CD4-positive, alpha-beta T cell treated with Interleukin-17A for 4 hours (primary cell): Measurements from ENCODE around the gene NKX1-1.

Experiments
- DNase-seq: peaks from one replicate; pipeline ENCODE4 v3.0.0-alpha.2; 2020; ENCODE audit warnings: mixed read lengths

The NKX1-1 gene

DNA sequence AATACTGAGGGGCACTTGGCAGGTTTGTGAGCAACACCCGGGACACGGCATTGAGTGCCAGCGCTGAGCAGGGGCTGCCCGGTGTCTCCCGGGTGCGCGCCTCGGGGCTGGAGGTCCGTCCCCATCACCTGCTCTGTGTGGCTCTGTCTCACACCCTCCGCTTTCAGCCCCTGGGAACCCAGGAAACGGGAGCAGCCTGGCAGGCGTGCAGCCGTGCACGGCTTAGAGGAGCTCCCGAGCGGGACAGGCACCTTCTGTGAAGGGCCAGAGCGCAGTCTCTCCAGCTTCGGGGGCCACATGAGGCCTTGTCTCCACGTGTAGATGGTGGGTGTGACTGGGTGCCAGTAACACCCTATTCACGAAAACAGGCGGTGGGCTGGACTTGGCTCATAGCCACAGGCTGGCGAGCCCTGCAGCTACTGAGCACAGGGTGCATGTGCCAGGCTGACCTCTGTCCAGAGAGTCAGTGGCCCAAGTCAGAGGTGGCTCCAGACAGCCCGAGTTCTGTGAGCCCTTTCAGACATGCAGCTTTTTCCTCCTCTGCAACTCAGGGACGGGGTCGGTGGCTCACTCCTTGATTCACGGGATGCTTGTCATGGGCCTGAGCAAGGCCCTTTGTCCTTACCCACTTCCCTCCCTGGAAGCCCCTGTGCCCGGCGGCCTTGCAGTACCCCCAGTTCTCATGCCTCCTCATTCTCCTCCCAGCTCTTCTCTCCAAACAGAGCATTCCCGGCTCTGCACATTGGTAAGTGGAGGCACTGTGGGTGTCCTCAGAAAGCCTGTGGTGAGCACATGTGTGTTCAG is 35.7 kb downstream of the NKX1-1 start:
- DNase-seq = no peak

GRCh38 chr4:1369479-1370079 is 36.7 kb downstream of the NKX1-1 start:
- DNase-seq = no peak

GRCh38 chr4:1369091-1369450 is 37.2 kb downstream of the NKX1-1 start:
- no peak for DNase-seq

GRCh38 chr4:1368421-1369090 is 37.7 kb downstream of the NKX1-1 start:
- no peak for DNase-seq

GRCh38 chr4:1367936-1368289 is 38.3 kb downstream of the NKX1-1 start:
- DNase-seq = no peak

DNA sequence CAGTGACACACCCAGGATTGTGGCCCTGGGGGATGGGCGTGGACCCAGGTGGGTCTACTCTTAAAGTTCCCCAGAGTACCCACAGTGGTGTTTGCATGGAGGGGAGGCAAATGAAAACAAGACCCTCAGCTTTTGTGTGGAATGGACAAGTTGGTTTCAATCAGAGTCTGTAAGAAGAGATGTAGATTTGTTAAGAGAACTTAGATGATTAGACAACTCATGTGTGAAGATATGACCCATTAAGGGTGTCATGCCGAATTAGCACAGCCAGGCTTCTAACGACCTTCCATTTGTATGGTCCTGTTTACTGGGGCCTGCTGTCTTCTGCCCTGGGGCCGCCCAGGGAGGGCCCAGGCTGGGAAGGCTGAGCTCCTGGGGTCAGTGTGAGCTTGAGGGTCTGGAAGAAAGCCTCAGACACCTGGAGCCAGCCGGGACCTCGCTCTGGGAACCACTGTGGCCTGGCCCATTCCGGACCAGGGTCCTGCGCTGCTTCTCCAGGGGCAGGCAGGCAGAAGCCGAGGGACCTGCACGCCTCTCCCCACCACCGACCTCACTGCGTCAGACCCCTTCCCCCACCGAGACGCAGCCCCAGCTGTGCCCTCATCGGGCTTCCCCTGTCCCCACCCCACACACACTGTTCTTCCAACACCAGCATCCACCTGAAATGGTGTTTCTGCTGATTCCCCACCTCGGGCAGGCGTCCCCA is 38.9 kb downstream of the NKX1-1 start:
- no peak for DNase-seq

- DNase-seq = no peak
Observed at GRCh38 chr4:1366371-1367229, 39.6 kb downstream of the NKX1-1 start.

GRCh38 chr4:1365271-1366178 is 40.7 kb downstream of the NKX1-1 start:
- DNase-seq = no peak

DNA sequence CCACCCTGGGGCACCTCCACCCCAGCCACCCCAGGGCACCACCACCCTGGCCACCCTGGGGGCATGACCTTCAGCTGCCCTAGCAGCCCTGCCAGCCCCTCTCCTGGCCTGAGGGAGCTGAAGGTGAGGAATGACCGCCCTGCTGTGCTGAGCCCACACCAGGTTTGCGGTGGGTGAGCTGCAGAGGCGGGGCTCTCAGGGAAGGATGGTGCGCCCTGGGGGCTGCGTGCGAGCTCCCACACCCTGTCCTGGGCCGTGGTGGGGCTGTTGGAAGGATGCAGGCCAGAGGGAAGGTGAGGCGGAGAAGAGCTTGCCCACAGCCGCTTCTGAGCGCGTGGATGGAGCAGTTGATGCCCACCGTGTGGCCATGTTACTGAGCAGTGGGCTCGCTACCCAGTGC is 41.5 kb downstream of the NKX1-1 start:
- DNase-seq = no peak

GRCh38 chr4:1364217-1364616 is 42.0 kb downstream of the NKX1-1 start:
- DNase-seq = no peak

- DNase-seq = no peak
Observed at GRCh38 chr4:1363513-1363912, 42.7 kb downstream of the NKX1-1 start.

DNA sequence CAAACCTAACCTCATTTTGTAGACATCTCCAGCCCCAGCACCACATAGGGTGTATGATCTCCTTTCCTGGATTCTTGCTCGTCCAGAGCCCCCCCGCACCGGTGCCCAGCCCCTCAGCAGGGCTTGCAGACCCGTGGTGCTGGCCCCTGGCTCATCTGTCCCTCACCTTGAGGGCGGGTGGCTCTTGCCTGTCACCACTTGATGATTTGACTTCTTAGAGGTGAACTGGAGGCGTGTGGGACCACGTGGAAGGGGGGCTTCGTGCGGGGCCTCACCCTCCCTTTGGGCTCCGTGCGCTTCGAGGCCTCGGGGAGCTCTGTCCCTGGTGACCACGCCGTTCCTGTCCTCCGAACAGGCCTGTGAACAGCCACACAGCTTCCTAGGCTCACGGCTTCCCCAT is 43.7 kb downstream of the NKX1-1 start:
- no peak for DNase-seq

- no peak for DNase-seq
Observed at GRCh38 chr4:1362046-1362445, 44.2 kb downstream of the NKX1-1 start.

DNA sequence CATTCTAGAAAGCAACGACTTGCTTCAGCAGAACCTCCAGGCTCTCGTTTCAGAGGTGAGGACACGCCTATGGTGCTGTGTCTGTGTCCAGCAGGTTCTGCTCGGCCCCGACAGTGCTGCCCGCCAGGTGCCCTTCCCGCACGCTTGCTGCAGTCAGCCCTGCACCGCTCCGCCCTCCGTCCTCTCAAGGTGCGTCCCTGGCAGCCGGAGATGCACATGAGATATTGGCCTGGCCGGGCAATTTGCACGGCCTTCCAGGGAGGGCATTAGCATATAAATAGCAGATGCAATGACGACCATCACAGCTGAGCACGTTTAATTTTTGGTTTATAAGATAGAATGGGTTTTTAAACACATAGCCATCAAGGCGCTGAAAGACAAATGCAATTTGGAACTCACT is 44.8 kb downstream of the NKX1-1 start:
- DNase-seq = no peak

- DNase-seq = no peak
Observed at GRCh38 chr4:1360423-1361283, 45.6 kb downstream of the NKX1-1 start.

- DNase-seq = no peak
Observed at GRCh38 chr4:1359976-1360375, 46.3 kb downstream of the NKX1-1 start.

DNA sequence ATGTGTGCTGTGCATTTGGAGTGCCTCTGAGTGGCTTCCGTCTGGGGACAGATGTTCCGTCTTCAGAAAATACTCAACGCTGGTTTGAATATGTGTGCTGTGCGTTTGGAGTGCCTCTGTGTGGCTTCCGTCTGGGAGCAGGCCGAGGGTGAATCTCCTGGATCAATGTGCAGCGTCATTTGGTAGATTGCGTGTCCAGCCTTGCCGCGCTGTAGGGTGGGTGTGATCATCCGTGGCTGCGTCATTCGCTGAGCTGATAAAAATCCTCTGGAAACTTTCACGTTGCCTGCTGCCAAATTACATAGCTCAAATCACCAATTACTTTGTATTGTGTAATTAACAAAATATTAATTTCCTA is 47.1 kb downstream of the NKX1-1 start:
- no peak for DNase-seq

- no peak for DNase-seq
Observed at GRCh38 chr4:1358421-1359143, 47.7 kb downstream of the NKX1-1 start.

DNA sequence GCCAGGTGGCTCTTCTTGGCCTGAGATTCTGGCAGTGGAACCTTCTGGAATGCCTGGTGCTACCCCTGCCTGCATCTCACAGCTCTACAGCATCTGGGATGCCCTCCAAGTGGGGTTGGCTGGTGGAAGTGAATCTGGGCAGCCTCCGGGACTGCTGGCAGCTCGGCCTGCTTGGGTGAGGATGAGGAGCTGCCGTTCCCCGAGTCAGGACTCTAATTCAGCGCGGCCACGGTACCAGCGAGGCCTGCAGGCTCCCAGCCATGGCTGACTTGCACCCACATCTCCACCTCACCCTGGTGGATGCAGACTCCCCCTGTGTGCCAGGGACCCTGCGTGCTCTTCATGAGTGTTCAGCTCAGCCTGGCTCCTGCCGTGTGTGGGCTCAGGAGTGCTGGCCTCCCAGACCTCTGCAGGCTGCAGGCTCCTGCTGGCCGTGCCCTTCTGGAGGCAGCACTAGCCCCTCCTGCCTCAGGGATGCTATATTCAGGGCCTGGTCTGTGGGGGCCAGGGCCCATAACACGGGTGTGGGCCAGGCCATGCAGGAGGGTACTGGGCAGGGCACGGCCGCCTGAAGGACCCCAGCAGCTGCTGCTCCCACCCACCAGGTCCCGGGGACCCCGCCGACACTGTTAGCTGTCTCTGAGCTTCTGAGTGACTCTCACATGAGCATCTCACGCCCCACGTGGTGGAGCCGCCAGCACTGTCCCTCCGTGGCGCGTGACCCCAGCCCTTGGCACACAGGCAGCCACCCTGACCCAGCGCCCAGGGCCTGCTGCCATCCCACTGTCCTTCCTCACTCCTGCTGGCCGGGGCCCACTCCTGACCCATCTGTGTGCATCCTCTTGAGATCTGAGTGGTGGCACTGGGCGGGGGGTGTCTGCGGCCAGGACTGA is 48.6 kb downstream of the NKX1-1 start:
- no peak for DNase-seq
